Measurements from ENCODE around the gene ZBTB38.

The ZBTB38 gene

GRCh38 chr3:141345528-141345927, 22.8 kb upstream of the ZBTB38 start:
- no peak overlapping the region for H3K4ac ChIP-seq (ENCODE audit: low read length)
- H2BK12ac ChIP-seq (ENCODE audit: low read length), result no peak overlapping the region
- H2BK15ac ChIP-seq (ENCODE audit: low read length), result no peak overlapping the region
- no peak overlapping the region for H4K8ac ChIP-seq (ENCODE audit: low read depth, low read length)
- H3K9me3 ChIP-seq (replicated peaks in 1 of 2; ENCODE audit: control insufficient read depth in 2 of 2, insufficient read depth in 1 of 2, low read depth in 1 of 2, low read length in 2 of 2), result no peaks in the 10 kb centered on the region
- no peak overlapping the region for H3K4me3 ChIP-seq (ENCODE audit: low read length in 2 of 2)
- no peak overlapping the region for H3K4me2 ChIP-seq (ENCODE audit: insufficient read depth, low read length, poor library complexity, severe bottlenecking)
- no peak overlapping the region for H3K9ac ChIP-seq (ENCODE audit: low read depth, low read length, poor library complexity)
- H3K27ac ChIP-seq (replicated peaks; ENCODE audit: low read length), result no peak overlapping the region
- H2BK5ac ChIP-seq (ENCODE audit: low read length), result no peak overlapping the region
- H3K23ac ChIP-seq (ENCODE audit: low read depth, low read length, poor library complexity), result no peak overlapping the region
- no peak overlapping the region for H2AFZ ChIP-seq (ENCODE audit: low read length)
- peaks cover 0 to 8% of the 10 kb centered on the region in 2 donors for H3K4me1 ChIP-seq (ENCODE audit: control insufficient read depth in 2 of 2, insufficient read depth in 1 of 2, low read depth in 1 of 2, low read length in 2 of 2)
- no peak overlapping the region for H4K91ac ChIP-seq (ENCODE audit: low read depth, low read length, poor library complexity)
- no peak overlapping the region for H3K14ac ChIP-seq (ENCODE audit: low read length)
- H2BK120ac ChIP-seq (ENCODE audit: low read depth, low read length), result no peak overlapping the region
- no peak overlapping the region for H3K18ac ChIP-seq (ENCODE audit: low read length)
- no peak for DNase-seq (ENCODE audit: low spot score)
- no peaks in the 10 kb centered on the region for H3K27me3 ChIP-seq (ENCODE audit: control insufficient read depth in 3 of 3, insufficient read depth in 3 of 3, low read depth in 1 of 3, low read length in 3 of 3)
- no peaks in the 10 kb centered on the region for H3K79me1 ChIP-seq (ENCODE audit: low read depth, low read length)
- H2AK5ac ChIP-seq (ENCODE audit: low read depth, low read length), result no peak overlapping the region
- no peaks in the 10 kb centered on the region for H3K36me3 ChIP-seq (replicated peaks in 1 of 2; ENCODE audit: control insufficient read depth in 2 of 2, insufficient read depth in 2 of 2, low read length in 2 of 2)
- no CpG with 5 or more reads among the region's 2 CpGs for WGBS, 2 donors (ENCODE audit: extremely low coverage in 2 of 2, insufficient read length in 2 of 2, insufficient replicate concordance in 1 of 2)

GRCh38 chr3:141346007-141346406, 22.3 kb upstream of the ZBTB38 start:
- no peak overlapping the region for H2BK120ac ChIP-seq (ENCODE audit: low read depth, low read length)
- H3K4me1 ChIP-seq (ENCODE audit: control insufficient read depth in 2 of 2, insufficient read depth in 1 of 2, low read depth in 1 of 2, low read length in 2 of 2), result peaks cover 0 to 8% of the 10 kb centered on the region in 2 donors
- H2AK5ac ChIP-seq (ENCODE audit: low read depth, low read length), result no peak overlapping the region
- no peak overlapping the region for H4K8ac ChIP-seq (ENCODE audit: low read depth, low read length)
- H3K4me3 ChIP-seq (ENCODE audit: low read length in 2 of 2), result no peak overlapping the region
- DNase-seq (ENCODE audit: low spot score), result no peak
- H3K23ac ChIP-seq (ENCODE audit: low read depth, low read length, poor library complexity), result no peak overlapping the region
- peak overlapping the region; percentile 65 for H2AFZ ChIP-seq (ENCODE audit: low read length)
- no peaks in the 10 kb centered on the region for H3K79me1 ChIP-seq (ENCODE audit: low read depth, low read length)
- H2BK12ac ChIP-seq (ENCODE audit: low read length), result no peak overlapping the region
- WGBS, 2 donors (ENCODE audit: extremely low coverage in 2 of 2, insufficient read length in 2 of 2, insufficient replicate concordance in 1 of 2), result no CpG with 5 or more reads among the region's 4 CpGs
- H3K14ac ChIP-seq (ENCODE audit: low read length), result no peak overlapping the region
- no peak overlapping the region for H3K4me2 ChIP-seq (ENCODE audit: insufficient read depth, low read length, poor library complexity, severe bottlenecking)
- no peaks in the 10 kb centered on the region for H3K9me3 ChIP-seq (replicated peaks in 1 of 2; ENCODE audit: control insufficient read depth in 2 of 2, insufficient read depth in 1 of 2, low read depth in 1 of 2, low read length in 2 of 2)
- H3K27ac ChIP-seq (replicated peaks; ENCODE audit: low read length), result no peak overlapping the region
- no peak overlapping the region for H2BK5ac ChIP-seq (ENCODE audit: low read length)
- no peaks in the 10 kb centered on the region for H3K27me3 ChIP-seq (ENCODE audit: control insufficient read depth in 3 of 3, insufficient read depth in 3 of 3, low read depth in 1 of 3, low read length in 3 of 3)
- H3K4ac ChIP-seq (ENCODE audit: low read length), result no peak overlapping the region
- H4K91ac ChIP-seq (ENCODE audit: low read depth, low read length, poor library complexity), result no peak overlapping the region
- no peak overlapping the region for H2BK15ac ChIP-seq (ENCODE audit: low read length)
- H3K36me3 ChIP-seq (replicated peaks in 1 of 2; ENCODE audit: control insufficient read depth in 2 of 2, insufficient read depth in 2 of 2, low read length in 2 of 2), result no peaks in the 10 kb centered on the region
- H3K9ac ChIP-seq (ENCODE audit: low read depth, low read length, poor library complexity), result no peak overlapping the region
- no peak overlapping the region for H3K18ac ChIP-seq (ENCODE audit: low read length)

- no peak overlapping the region for H3K27ac ChIP-seq (replicated peaks; ENCODE audit: low read length)
- peaks cover 0 to 8% of the 10 kb centered on the region in 2 donors for H3K4me1 ChIP-seq (ENCODE audit: control insufficient read depth in 2 of 2, insufficient read depth in 1 of 2, low read depth in 1 of 2, low read length in 2 of 2)
- H3K27me3 ChIP-seq (ENCODE audit: control insufficient read depth in 3 of 3, insufficient read depth in 3 of 3, low read depth in 1 of 3, low read length in 3 of 3), result no peaks in the 10 kb centered on the region
- no peak overlapping the region for H3K14ac ChIP-seq (ENCODE audit: low read length)
- H3K4me2 ChIP-seq (ENCODE audit: insufficient read depth, low read length, poor library complexity, severe bottlenecking), result no peak overlapping the region
- H2BK15ac ChIP-seq (ENCODE audit: low read length), result no peak overlapping the region
- no peak overlapping the region for H3K23ac ChIP-seq (ENCODE audit: low read depth, low read length, poor library complexity)
- WGBS, 2 donors (ENCODE audit: extremely low coverage in 2 of 2, insufficient read length in 2 of 2, insufficient replicate concordance in 1 of 2), result no CpG with 5 or more reads among the region's 5 CpGs
- no peaks in the 10 kb centered on the region for H3K36me3 ChIP-seq (replicated peaks in 1 of 2; ENCODE audit: control insufficient read depth in 2 of 2, insufficient read depth in 2 of 2, low read length in 2 of 2)
- no peak overlapping the region for H2BK12ac ChIP-seq (ENCODE audit: low read length)
- H3K4me3 ChIP-seq (ENCODE audit: low read length in 2 of 2), result no peak overlapping the region
- no peak overlapping the region for H4K91ac ChIP-seq (ENCODE audit: low read depth, low read length, poor library complexity)
- DNase-seq (ENCODE audit: low spot score), result no peak
- H3K79me1 ChIP-seq (ENCODE audit: low read depth, low read length), result no peaks in the 10 kb centered on the region
- H4K8ac ChIP-seq (ENCODE audit: low read depth, low read length), result no peak overlapping the region
- no peak overlapping the region for H2BK120ac ChIP-seq (ENCODE audit: low read depth, low read length)
- no peak overlapping the region for H3K9ac ChIP-seq (ENCODE audit: low read depth, low read length, poor library complexity)
- H3K4ac ChIP-seq (ENCODE audit: low read length), result no peak overlapping the region
- H3K9me3 ChIP-seq (replicated peaks in 1 of 2; ENCODE audit: control insufficient read depth in 2 of 2, insufficient read depth in 1 of 2, low read depth in 1 of 2, low read length in 2 of 2), result no peaks in the 10 kb centered on the region
- H3K18ac ChIP-seq (ENCODE audit: low read length), result peak overlapping the region; percentile 19
- peak overlapping the region; percentile 65 for H2AFZ ChIP-seq (ENCODE audit: low read length)
- no peak overlapping the region for H2BK5ac ChIP-seq (ENCODE audit: low read length)
- H2AK5ac ChIP-seq (ENCODE audit: low read depth, low read length), result no peak overlapping the region
Measured at GRCh38 chr3:141346418-141346817, 21.9 kb upstream of the ZBTB38 start.

- Histone ChIP-seq H3K4ac (ENCODE audit: low read length) (no peak overlapping the region), H2BK120ac (ENCODE audit: low read depth, low read length) (no peak overlapping the region), H3K9me3 (replicated peaks in 1 of 2; ENCODE audit: control insufficient read depth in 2 of 2, insufficient read depth in 1 of 2, low read depth in 1 of 2, low read length in 2 of 2) (no peaks in the 10 kb centered on the region), H3K36me3 (replicated peaks in 1 of 2; ENCODE audit: control insufficient read depth in 2 of 2, insufficient read depth in 2 of 2, low read length in 2 of 2) (no peaks in the 10 kb centered on the region), H3K18ac (ENCODE audit: low read length) (no peak overlapping the region), H4K8ac (ENCODE audit: low read depth, low read length) (no peak overlapping the region), H2BK15ac (ENCODE audit: low read length) (no peak overlapping the region), H3K4me2 (ENCODE audit: insufficient read depth, low read length, poor library complexity, severe bottlenecking) (no peak overlapping the region), H3K27me3 (ENCODE audit: control insufficient read depth in 3 of 3, insufficient read depth in 3 of 3, low read depth in 1 of 3, low read length in 3 of 3) (no peaks in the 10 kb centered on the region), H3K4me1 (ENCODE audit: control insufficient read depth in 2 of 2, insufficient read depth in 1 of 2, low read depth in 1 of 2, low read length in 2 of 2) (peaks cover 0 to 8% of the 10 kb centered on the region in 2 donors), H3K4me3 (ENCODE audit: low read length in 2 of 2) (no peak overlapping the region), H4K91ac (ENCODE audit: low read depth, low read length, poor library complexity) (no peak overlapping the region), H3K14ac (ENCODE audit: low read length) (no peak overlapping the region), H3K23ac (ENCODE audit: low read depth, low read length, poor library complexity) (no peak overlapping the region), H2BK5ac (ENCODE audit: low read length) (no peak overlapping the region), H3K79me1 (ENCODE audit: low read depth, low read length) (no peaks in the 10 kb centered on the region), H3K9ac (ENCODE audit: low read depth, low read length, poor library complexity) (no peak overlapping the region), H3K27ac (replicated peaks; ENCODE audit: low read length) (no peak overlapping the region), H2AFZ (ENCODE audit: low read length) (peak overlapping the region; percentile 65), H2BK12ac (ENCODE audit: low read length) (no peak overlapping the region), H2AK5ac (ENCODE audit: low read depth, low read length) (no peak overlapping the region)
- DNase-seq (ENCODE audit: low spot score), result no peak
- WGBS, 2 donors (ENCODE audit: extremely low coverage in 2 of 2, insufficient read length in 2 of 2, insufficient replicate concordance in 1 of 2), result no CpG with 5 or more reads among the region's 5 CpGs
Measured at GRCh38 chr3:141346839-141347238, 21.5 kb upstream of the ZBTB38 start.

Measured in neuronal stem cell (in vitro differentiated cells).